Astrocyte of the hippocampus (primary cell): ENCODE data around the gene LYPD6.

Source experiments
- DNase-seq: peaks from one replicate; pipeline ENCODE4 v3.0.0; 2011; ENCODE audit warnings: low read depth, low spot score

Gene LYPD6

DNA sequence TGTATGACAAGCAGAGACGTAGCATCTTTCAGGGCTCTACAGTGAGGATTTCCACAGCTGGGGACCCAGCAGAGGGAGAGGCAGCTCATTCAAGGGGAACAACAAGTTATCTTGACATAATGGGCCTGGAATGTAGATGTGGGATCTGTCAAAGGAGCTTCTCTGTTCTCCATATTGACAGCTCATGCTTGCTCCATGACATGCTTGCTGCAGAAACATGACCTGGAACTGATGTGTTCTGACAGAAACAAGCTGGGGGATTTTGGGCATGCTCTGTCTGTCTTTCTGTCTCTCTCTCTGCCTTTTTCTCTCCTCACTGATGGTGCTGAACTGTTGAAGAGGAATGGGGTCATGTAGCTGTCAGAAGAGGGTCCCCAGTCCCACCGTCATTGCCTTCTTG is 177.6 kb downstream of the LYPD6 start:
- no peak for DNase-seq

DNA sequence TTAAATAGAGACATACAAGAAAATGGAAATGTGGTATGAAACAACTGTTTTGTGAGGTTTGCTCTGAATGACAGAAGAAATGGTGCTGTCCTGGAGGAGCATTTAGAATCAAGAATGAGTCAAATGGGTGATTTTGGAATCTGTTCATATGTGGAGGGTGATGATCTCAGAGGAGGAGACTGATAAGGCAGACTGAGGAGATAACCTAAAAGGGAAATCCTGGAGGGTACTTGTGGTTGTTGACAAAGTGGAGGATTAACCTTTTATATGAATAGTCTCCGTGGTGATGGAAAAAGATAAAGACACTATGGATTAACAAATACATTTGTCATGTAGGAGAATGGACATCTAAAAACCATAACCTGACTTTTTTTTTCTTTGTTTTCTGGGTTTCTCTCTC is 183.1 kb downstream of the LYPD6 start:
- DNase-seq = no peak
